ENCODE results near the gene POLD3. TPM values are rescaled to one million over a fixed set of nuclear protein-coding genes. Genes with fewer than 3 reads are reported as not detected.

POLD3 gene
- total RNA-seq, 4 donors from 2014 or later, result 5.1 to 13.8 (median 11.9) TPM

GRCh38 chr11:74626604-74627003, 34.2 kb downstream of the POLD3 start:
- 93 to 94% methylated on average over 5 of the region's 5 CpGs for WGBS, 2 donors
- TF ChIP-seq CTCF (IDR thresholded peaks at IDR 0.05) (no peak), POLR2A (IDR thresholded peaks at IDR 0.05) (no peak)

GRCh38 chr11:74627381-74627780, 35.0 kb downstream of the POLD3 start:
- WGBS, 2 donors, result 83 to 93% methylated on average over 3 of the region's 3 CpGs
- intact Hi-C loops (cut with DNase I), result no loop called here
- H3K27ac ChIP-seq, result no peak overlapping the region

More at GRCh38 chr11:74626604-74627003, 34.2 kb downstream of the POLD3 start:
- H3K9me3 ChIP-seq, result no peaks in the 10 kb centered on the region
- no peaks in the 10 kb centered on the region for H3K27me3 ChIP-seq
- peaks cover 0 to 3% (median 0%) of the 10 kb centered on the region in 3 donors for H3K4me1 ChIP-seq
- no peak for DNase-seq
- H3K27ac ChIP-seq, result no peak overlapping the region
- H3K36me3 ChIP-seq, result peaks cover 0 to 35% (median 8%) of the 10 kb centered on the region in 3 donors
- no peak overlapping the region for H3K4me3 ChIP-seq
- intact Hi-C loops (cut with DNase I), result no loop called here

GRCh38 chr11:74630043-74630442, 37.7 kb downstream of the POLD3 start:
- no peak for TF ChIP-seq POLR2A (IDR thresholded peaks at IDR 0.05)
- TF ChIP-seq CTCF (IDR thresholded peaks at IDR 0.05), result no peak
- Histone ChIP-seq H3K36me3 (peaks cover 0 to 36% (median 8%) of the 10 kb centered on the region in 3 donors), H3K27ac (no peak overlapping the region), H3K9me3 (no peaks in the 10 kb centered on the region), H3K4me1 (peaks cover 0 to 26% (median 7%) of the 10 kb centered on the region in 3 donors), H3K4me3 (no peak overlapping the region), H3K27me3 (no peaks in the 10 kb centered on the region)
- 48 to 70% methylated on average over 2 of the region's 2 CpGs for WGBS, 2 donors
- intact Hi-C loops (cut with DNase I), result no loop called here
- DNase-seq, result no peak

More at GRCh38 chr11:74627381-74627780, 35.0 kb downstream of the POLD3 start:
- DNase-seq, result no peak
- Histone ChIP-seq H3K4me1 (peaks cover 0 to 6% (median 0%) of the 10 kb centered on the region in 3 donors), H3K9me3 (no peaks in the 10 kb centered on the region), H3K36me3 (peaks cover 0 to 35% (median 8%) of the 10 kb centered on the region in 3 donors), H3K27me3 (no peaks in the 10 kb centered on the region), H3K4me3 (no peak overlapping the region)
- TF ChIP-seq CTCF (IDR thresholded peaks at IDR 0.05) (no peak), POLR2A (IDR thresholded peaks at IDR 0.05) (no peak)

- peaks cover 0 to 40% (median 8%) of the 10 kb centered on the region in 3 donors for H3K36me3 ChIP-seq
- H3K27ac ChIP-seq, result peak overlapping the region in 1 of 4 donors; percentile 30
- H3K9me3 ChIP-seq, result no peaks in the 10 kb centered on the region
- H3K27me3 ChIP-seq, result no peaks in the 10 kb centered on the region
- peaks cover 0 to 26% (median 14%) of the 10 kb centered on the region in 3 donors for H3K4me1 ChIP-seq
- no peak for TF ChIP-seq CTCF (IDR thresholded peaks at IDR 0.05)
- no peak for TF ChIP-seq POLR2A (IDR thresholded peaks at IDR 0.05)
- intact Hi-C loops (cut with DNase I), result no loop called here
- WGBS, 2 donors, result 85 to 87% methylated on average over 5 of the region's 5 CpGs
- no peak for DNase-seq
- no peak overlapping the region for H3K4me3 ChIP-seq
Measured at GRCh38 chr11:74633406-74634393, 41.3 kb downstream of the POLD3 start.

GRCh38 chr11:74634537-74634936, 42.2 kb downstream of the POLD3 start:
- H3K27ac ChIP-seq, result peak overlapping the region in 2 of 4 donors; percentile 55 to 73
- 22 to 40% methylated on average over 4 of the region's 4 CpGs for WGBS, 2 donors
- H3K4me3 ChIP-seq, result no peak overlapping the region
- intact Hi-C loops (cut with DNase I), result no loop called here
- TF ChIP-seq CTCF (IDR thresholded peaks at IDR 0.05) (peak in 3 of 6 experiments; percentile 21 to 45 (median 34)), POLR2A (IDR thresholded peaks at IDR 0.05) (no peak)
- no peak for DNase-seq
- H3K27me3 ChIP-seq, result no peaks in the 10 kb centered on the region
- H3K36me3 ChIP-seq, result peaks cover 0 to 40% (median 5%) of the 10 kb centered on the region in 3 donors
- H3K4me1 ChIP-seq, result peaks cover 0 to 26% (median 14%) of the 10 kb centered on the region in 3 donors
- H3K9me3 ChIP-seq, result no peaks in the 10 kb centered on the region

Measured in esophagus squamous epithelium (tissue), 5 donors.